Retina (tissue), 1 donor: ENCODE measurements around the gene MST1.

ENCODE experiments used
- DNase-seq: peaks from one replicate; pipeline ENCODE4 v3.0.0-alpha.2; 2016

Gene MST1

DNA sequence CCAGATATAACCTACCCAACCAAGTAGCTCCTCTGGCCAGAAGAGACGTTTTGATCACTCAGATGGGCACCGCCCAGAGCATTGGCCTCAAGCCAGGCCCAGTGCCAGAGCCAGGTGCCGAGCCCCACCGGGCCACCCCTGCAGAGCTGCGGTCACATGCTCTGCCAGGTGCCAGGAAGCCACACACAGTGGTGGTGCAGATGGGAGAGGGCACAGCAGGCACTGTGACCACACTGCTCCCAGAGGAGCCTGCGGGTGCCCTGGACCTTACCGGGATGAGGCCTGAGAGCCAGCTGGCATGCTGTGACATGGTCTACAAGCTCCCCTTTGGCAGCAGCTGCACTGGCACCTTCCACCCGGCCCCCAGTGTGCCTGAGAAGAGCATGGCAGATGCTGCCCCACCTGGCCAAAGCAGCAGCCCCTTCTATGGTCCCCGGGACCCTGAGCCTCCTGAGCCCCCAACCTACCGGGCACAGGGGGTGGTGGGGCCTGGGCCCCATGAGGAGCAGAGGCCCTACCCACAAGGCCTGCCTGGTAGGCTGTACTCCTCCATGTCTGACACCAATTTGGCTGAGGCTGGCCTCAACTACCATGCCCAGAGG lies 34.2 kb downstream of the MST1 start:
- DNase-seq = no peak

DNA sequence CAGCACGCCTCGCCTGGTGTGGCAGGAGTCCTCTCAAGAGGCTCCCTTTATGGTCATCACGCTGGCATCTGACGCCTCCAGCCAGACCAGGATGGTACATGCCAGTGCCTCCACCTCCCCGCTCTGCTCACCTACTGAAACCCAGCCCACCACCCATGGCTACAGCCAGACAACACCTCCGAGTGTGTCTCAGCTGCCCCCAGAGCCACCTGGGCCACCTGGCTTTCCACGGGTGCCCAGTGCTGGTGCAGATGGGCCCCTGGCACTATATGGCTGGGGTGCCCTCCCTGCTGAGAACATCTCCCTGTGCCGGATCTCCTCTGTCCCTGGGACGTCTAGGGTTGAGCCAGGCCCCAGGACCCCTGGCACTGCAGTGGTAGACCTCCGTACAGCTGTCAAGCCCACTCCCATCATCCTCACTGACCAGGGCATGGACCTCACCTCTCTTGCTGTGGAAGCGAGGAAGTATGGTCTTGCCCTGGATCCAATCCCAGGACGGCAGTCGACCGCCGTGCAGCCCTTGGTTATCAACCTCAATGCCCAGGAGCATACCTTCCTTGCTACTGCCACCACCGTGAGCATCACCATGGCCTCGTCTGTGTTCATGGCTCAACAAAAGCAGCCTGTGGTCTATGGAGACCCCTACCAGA lies 35.0 kb downstream of the MST1 start:
- no peak for DNase-seq

DNA sequence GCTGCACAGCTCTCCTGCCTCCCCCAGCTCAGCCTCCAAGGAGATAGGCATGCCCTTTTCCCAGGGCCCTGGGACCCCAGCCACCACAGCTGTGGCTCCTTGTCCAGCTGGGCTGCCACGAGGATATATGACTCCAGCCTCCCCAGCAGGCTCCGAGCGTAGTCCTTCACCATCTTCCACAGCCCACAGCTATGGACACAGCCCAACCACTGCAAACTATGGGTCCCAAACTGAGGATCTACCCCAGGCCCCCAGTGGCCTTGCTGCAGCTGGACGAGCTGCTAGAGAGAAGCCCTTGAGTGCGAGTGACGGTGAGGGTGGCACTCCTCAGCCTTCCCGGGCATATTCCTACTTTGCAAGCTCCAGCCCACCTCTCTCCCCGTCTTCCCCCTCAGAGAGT lies 35.7 kb downstream of the MST1 start:
- no peak for DNase-seq

DNA sequence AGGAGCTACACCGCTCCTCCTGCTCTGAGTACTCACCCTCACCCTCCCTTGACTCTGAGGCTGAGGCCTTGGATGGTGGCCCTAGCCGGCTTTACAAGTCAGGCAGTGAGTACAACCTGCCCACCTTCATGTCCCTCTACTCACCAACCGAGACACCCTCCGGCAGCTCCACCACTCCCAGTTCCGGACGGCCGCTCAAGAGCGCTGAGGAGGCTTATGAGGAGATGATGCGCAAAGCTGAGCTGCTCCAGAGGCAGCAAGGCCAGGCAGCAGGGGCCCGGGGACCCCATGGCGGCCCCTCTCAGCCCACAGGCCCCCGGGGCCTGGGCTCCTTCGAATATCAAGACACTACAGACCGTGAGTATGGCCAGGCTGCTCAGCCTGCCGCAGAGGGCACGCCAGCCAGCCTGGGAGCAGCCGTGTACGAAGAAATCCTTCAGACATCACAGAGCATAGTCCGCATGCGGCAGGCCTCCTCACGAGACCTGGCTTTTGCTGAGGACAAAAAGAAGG lies 36.3 kb downstream of the MST1 start:
- DNase-seq = no peak

DNA sequence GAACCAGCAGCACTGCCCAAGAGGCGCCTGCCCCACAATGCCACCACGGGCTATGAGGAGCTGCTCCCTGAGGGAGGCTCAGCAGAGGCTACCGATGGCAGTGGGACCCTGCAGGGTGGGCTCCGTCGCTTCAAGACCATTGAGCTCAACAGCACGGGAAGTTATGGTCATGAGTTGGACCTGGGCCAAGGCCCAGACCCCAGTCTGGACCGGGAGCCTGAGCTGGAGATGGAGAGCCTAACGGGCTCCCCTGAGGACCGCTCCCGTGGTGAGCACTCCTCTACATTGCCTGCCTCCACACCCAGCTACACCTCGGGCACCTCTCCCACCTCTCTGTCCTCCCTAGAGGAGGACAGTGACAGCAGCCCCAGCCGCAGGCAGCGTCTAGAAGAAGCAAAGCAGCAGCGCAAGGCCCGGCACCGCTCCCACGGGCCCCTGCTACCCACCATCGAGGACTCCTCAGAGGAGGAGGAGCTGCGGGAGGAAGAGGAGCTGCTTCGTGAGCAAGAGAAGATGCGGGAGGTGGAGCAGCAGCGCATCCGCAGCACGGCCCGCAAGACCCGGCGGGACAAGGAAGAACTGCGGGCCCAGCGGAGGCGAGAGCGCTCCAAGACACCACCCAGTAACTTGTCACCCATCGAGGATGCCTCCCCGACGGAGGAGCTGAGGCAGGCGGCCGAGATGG lies 36.9 kb downstream of the MST1 start:
- DNase-seq = no peak

DNA sequence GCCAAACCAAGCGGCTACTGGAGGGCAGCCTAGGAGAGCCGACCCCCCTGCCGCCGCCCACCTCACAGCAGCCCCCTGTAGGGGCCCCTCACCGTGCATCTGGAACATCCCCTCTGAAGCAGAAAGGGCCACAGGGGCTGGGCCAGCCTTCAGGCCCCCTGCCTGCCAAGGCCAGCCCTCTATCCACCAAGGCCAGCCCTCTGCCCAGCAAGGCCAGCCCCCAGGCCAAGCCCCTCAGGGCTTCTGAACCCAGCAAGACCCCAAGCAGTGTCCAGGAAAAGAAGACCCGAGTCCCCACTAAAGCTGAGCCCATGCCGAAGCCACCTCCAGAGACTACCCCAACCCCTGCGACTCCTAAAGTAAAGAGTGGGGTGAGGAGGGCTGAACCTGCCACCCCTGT lies 38.6 kb downstream of the MST1 start:
- DNase-seq = peak; percentile 47

DNA sequence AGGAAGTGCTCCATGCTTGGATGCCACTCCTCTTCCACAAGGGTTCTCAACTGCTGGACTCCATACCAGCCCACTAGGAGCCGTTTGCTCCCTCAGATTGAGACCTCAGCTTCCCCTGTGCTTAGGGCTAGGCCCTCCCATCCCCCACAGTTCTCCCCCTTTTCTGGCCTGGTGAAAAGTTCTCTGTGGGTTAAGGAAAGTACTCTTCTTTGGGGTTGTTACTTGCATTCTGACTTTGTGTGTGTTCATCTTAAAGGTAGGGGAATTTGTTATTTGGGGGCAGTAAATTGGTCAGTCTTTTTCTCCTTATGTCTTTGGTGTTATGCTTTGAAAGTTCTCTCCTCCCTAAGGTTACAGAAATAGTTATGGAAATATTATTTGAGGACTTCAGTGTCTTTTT lies 39.1 kb downstream of the MST1 start:
- DNase-seq = no peak

DNA sequence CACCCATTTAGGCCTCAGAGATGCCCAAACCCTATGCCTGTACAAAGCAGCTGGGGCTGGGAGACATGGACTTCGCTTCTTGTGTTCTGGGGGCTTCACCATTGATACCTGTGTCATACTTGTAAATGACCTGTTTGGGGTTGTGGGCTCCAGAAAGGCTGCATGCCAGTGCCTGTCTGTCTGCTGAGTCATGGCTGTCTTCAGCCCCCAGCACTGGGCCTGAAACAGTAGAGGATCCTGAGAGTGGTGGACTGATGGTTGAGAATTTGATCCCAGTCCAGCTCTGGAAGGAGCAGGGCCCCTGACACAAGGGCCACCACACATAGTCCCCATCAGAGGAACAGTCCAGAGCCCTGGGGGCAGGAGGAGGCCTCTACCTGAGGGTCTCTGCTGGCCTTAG lies 39.7 kb downstream of the MST1 start:
- DNase-seq = no peak

DNA sequence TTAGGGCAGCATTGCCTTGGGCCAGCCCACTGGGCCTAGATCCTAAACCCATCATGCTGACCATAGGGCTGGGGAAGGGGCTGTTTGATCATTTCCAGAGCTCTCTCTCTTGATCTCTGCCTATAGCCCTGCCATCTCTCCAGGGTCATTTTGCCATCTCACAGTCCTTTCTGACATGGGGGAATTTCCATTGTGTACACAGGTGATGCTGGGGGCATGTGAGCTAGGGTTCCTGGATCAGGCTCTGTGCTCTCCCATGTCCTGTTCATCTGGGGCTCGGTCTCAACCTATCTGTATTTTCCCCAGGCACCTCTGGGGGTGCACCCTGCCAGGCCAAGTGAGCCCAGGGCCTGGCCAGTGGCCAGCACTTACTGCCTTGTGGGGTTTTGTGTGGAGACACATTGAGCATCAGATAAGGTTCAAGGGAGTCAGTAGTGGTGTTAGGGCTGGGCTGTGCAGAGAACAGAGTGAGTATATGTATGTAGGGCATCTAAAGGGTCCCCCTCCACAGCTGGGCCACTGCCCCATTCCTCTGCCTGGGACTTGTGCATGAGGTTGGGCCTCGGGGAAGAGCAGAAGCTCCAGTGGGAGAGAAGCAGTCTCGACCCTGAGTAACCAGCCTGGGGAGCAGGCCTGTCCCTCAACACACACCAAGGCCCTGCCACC lies 40.8 kb downstream of the MST1 start:
- DNase-seq = no peak

DNA sequence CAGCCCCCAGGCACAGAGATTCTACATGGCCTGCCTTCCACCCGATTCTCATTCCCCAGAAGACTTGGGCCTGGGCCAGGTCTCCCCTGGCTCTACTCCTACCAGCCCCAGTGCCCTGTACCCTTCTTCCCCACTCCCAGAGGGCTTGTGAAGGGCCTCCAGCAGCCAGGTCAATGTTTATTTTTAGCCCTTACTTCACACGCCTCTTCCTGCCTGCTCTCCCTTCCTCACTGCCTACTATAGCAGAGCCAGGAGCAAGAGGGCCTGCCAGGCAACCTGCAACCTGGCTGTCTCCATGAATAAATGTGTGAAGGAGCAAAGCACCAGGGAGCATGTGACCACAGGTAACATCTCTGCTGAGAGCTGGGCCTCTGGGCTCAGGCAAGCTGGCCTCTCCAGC lies 41.5 kb downstream of the MST1 start:
- no peak for DNase-seq

DNA sequence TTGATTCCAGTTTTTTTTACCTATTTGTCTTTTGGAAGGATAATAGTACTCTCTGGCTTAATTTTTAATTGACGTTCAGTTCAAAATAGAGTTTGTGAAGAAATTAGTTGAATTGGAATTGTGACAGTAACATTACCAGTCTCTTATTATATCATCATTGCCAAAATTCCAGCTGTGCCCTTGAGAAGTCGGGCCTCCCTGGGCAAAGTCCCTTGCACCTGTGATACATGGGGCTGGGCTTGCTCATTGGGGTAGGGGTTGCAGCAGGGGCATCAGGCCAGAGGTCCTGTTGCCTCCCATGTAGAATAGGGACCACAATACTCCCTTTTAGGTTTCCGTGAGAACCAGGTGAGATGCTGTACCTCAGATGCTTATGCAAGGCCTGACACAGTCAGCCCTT lies 43.0 kb downstream of the MST1 start:
- DNase-seq = no peak

DNA sequence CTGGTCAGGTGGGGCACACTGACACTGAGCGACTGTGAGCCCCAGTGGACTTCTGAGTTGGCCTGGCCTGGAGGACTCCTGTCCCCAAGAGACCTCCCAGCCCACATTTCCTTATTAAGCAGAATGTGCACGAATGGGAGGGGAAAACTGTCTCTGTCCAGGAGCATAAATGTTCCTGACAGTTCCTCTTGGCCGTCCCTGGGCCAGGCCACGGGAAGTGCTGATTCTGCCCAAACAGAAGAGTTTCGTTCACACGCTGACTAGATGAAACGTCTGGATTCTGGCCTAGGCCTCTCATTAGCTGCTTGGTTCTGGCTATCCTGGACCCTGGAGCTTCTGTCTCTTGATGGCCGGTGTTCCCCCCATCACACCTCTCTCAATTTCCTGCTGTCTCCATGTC lies 44.6 kb downstream of the MST1 start:
- DNase-seq = no peak

DNA sequence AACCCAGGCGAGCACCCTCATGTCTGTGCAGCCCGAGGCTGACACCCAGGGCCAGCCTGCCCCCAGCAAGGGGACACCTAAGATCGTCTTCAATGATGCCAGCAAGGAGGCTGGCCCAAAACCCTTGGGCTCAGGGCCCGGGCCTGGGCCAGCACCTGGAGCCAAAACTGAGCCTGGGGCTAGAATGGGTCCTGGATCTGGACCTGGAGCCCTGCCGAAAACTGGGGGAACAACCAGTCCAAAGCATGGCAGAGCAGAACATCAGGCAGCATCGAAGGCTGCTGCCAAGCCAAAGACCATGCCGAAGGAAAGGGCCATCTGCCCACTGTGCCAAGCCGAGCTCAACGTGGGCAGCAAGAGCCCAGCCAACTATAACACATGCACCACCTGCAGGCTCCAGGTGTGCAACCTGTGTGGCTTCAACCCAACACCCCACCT lies 46.5 kb downstream of the MST1 start:
- no peak for DNase-seq

DNA sequence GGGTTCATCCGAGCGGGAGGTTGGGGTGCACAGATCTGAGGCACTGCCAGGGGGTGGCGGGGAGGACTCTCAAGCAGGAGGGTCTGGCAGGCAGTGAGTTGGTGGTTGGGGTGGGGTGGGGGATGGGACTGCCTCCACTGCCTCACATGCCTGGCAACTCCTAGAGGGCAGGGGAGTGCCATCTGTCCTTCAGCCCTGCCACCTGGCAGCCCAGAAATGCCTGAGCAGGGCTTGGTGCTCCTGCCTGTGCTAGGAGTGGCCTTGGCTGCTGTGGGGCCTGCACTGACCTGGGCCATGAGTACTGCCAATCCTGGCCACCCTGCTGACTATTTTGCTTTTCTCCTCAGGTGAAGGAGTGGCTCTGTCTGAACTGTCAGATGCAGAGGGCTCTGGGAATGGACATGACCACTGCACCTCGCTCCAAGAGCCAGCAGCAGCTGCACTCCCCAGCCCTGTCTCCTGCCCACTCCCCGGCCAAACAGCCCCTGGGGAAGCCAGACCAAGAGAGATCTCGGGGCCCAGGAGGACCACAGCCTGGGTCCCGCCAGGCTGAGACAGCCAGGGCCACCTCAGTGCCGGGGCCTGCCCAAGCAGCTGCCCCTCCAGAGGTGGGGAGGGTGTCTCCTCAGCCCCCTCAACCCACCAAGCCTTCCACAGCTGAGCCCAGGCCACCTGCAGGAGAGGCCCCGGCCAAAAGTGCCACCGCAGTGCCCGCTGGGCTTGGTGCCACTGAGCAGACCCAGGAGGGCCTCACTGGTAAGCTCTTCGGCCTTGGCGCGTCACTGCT lies 47.2 kb downstream of the MST1 start:
- no peak for DNase-seq

DNA sequence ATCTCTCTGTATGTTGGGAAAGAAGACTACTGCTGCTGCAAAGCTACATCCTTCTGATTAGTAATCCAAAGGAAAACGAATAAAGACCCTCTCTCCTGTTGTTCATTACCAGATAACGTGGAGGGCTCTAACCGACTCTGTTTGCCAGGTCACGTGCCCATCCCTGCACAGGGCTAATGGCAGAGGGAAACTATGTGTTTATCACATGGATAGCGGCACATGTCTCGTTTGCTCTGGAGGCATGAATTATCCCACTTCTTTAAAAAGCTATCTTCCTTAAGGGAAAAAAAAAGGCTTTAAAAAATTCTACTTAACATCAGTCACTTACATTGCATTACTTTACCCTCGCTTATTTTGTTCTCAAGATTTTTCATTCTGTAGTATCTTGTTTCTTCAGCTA lies 48.0 kb downstream of the MST1 start:
- no peak for DNase-seq

DNA sequence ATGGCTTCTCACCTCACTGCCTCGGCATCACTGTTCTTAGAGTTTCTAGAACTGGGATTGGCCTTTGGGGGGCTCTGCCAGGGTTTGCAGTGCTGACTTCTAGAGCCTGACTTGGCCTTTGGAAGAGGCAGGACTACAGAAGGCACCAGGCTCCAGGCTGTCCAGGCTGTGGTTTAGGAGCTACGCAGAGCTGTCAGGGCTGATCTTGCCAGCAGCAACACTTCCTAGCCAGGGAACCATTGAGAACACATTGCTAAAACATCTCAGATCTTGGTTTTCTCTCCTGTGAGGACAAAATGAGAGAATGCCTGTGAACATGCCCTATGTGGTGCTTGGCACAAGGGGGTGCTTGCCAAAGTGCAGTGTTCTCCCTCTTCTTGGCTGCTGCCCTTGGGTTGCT lies 49.7 kb downstream of the MST1 start:
- no peak for DNase-seq

DNA sequence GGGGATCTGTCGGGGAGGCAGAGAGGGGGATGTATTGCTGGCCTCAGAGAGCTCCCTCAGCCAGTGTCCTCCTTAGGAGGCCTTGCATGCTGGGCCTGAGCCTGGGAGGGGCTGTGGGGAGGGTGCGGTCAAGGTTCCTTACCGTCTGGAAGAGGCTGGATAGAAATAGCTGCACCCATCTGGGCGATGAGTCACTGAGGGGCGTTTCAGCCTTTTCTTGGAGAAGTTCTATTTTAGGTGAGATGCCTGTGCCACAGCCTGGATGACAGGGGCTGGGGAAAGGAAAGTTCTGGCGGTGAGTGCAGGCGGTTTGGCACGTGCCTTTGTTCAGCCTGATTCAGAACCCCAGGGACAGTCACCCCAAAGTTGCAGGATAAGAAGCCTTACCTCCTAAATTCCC lies 50.8 kb downstream of the MST1 start:
- no peak for DNase-seq

DNA sequence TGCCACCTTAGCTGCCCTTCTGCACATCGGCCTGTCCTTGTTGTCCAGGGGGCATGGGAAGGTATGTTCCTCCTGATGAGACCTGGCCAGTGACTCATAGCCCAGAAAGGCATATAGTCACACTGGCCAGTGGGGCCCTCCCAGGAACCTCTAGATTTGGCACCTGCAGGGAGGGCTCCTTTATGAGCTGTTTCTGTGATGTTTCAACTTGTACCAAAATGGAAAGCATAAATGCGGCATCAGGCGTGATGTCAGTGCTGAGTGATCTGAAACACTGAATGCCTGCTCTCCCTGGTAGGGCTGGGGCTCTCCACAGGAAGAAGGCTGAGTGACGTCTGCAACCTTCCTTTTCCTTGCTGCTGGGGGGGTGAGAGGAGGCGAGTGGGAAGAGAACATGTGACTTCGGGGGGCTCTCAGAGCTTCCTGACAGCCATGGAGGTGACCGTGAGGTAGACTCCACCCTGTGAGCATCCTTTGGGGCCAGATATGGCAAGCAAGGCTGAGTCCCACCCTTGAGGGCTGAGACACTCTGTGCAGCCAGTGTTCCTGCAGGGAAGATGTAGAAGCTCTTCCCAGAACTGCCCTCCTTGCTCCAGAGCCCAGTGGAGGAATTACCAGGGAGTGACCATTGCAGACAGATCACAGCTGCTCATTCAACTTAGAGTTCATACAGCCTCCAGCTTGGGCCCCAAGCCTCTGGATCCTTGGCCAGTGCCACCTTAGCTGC lies 52.2 kb downstream of the MST1 start:
- no peak for DNase-seq

DNA sequence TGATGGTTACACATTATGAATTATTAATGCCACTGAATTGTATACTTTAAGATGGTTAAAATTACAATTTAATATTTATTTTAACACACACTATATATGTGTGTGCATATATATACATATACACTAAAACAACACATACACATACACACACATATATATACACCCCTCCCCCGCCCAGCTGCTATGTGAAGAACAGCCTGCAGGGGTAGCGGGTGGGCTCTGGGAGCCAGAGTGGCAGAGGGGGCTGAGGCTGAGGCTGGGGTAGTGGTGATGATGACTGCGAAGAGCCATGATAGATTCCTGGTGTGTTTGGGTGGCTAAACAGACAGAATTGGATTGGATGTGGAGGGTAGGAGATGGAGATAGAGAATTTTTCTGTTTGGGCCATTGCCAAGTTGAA lies 54.5 kb downstream of the MST1 start:
- no peak for DNase-seq
